CD4-positive, alpha-beta memory T cell (primary cell): ENCODE results near the gene NRG3. TPM values are rescaled to one million over a fixed set of nuclear protein-coding genes. Genes with fewer than 3 reads are reported as not detected.

Experiments used
- CTCF ChIA-PET: fragments of 350-600 bp; sonication (Branson Sonifier 250); formaldehyde crosslinking; loops from one replicate; lab custom pipeline; 2021; ENCODE audit warnings: inconsistent platforms; ENCODE audit not compliant: partially characterized antibody; lab: Charles Lee
- POLR2A ChIA-PET: fragments of 350-600 bp; sonication (Branson Sonifier 250); formaldehyde crosslinking; loops from one replicate; lab custom pipeline; 2021; ENCODE audit not compliant: partially characterized antibody; lab: Charles Lee
- DNase-seq, 5 donors: peaks; one replicate each; pipeline versions ENCODE4 v3.0.0 to v3.0.0-alpha.2; 2020 to 2022; ENCODE audit warnings: mixed read lengths in 1 of 5
- H3K27ac ChIP-seq: one replicate; pipeline ENCODE4 v1.7.0; 2013; ENCODE audit warnings: low read depth, low read length
- H3K27me3 ChIP-seq: 2 replicates; pipeline ENCODE4 v1.7.0; 2013; ENCODE audit warnings: mild to moderate bottlenecking, low read length, moderate library complexity; ENCODE audit not compliant: insufficient read depth
- H3K36me3 ChIP-seq: 2 replicates; pipeline ENCODE4 v1.7.0; 2013; ENCODE audit warnings: mild to moderate bottlenecking, low read length, moderate library complexity; ENCODE audit not compliant: insufficient read depth
- H3K4me1 ChIP-seq: 2 replicates; pipeline ENCODE4 v1.7.0; 2013; ENCODE audit warnings: mild to moderate bottlenecking, low read length, moderate library complexity; ENCODE audit not compliant: insufficient read depth
- H3K4me3 ChIP-seq, 2 donors: one replicate each; pipeline ENCODE4 v1.7.0; 2013; ENCODE audit warnings: low read length in 2 of 2, mild to moderate bottlenecking in 1 of 2
- H3K9me3 ChIP-seq, 2 donors: one replicate each; pipeline ENCODE4 v1.7.0; 2013; ENCODE audit warnings: low read length in 2 of 2, control low read depth in 1 of 2; ENCODE audit not compliant: control insufficient read depth in 1 of 2
- H3K27ac Mint-ChIP-seq, 7 donors: one replicate each; pipeline ENCODE4 v1.8.0; 2020 to 2021; ENCODE audit warnings: mixed read lengths in 7 of 7, mild to moderate bottlenecking in 6 of 7, inconsistent platforms in 3 of 7, moderate library complexity in 3 of 7
- H3K27me3 Mint-ChIP-seq, 2 donors: one replicate each; pipeline ENCODE4 v1.8.0; 2020 to 2021; ENCODE audit warnings: mixed read lengths in 2 of 2
- H3K36me3 Mint-ChIP-seq, 2 donors: one replicate each; pipeline ENCODE4 v1.8.0; 2020 to 2021; ENCODE audit warnings: mixed read lengths in 2 of 2, inconsistent platforms in 1 of 2, mild to moderate bottlenecking in 1 of 2
- H3K4me1 Mint-ChIP-seq, 4 donors: one replicate each; pipeline ENCODE4 v1.8.0; 2020 to 2021; ENCODE audit warnings: mixed read lengths in 4 of 4, mild to moderate bottlenecking in 1 of 4
- H3K4me3 Mint-ChIP-seq, 8 donors: one replicate each; pipeline ENCODE4 v1.8.0; 2020 to 2021; ENCODE audit warnings: mixed read lengths in 8 of 8, mild to moderate bottlenecking in 7 of 8, moderate library complexity in 6 of 8, inconsistent platforms in 3 of 8
- H3K9me3 Mint-ChIP-seq, 8 donors: one replicate each; pipeline ENCODE4 v1.8.0; 2020 to 2021; ENCODE audit warnings: mixed read lengths in 8 of 8, mild to moderate bottlenecking in 5 of 8, inconsistent platforms in 3 of 8, moderate library complexity in 1 of 8
- intact Hi-C: fragments of 100-400 bp; cut with micrococcal nuclease; formaldehyde crosslinking; loops from one replicate; pipeline ENCODE4 v1.15.1; 2023
- polyA plus RNA-seq, 2 donors: library from polyadenylated mRNA; unstranded; fragments of 300-500 nt; fragmentation: Illumina TruSeq; gene quantifications; one replicate each; pipeline ENCODE4 v1.2.3, GENCODE V29; 2021
- total RNA-seq, 2 experiments: library from RNA; stranded (reverse); gene quantifications; one replicate each; pipeline ENCODE4 v1.2.3, GENCODE V29; 2021

Gene NRG3
- total and polyA plus RNA-seq, 4 experiments from 2014 or later: not detected

- no peaks in the 10 kb centered on the region for H3K4me1 ChIP-seq
- Mint-ChIP-seq H3K36me3 (no peaks in the 10 kb centered on the region), H3K9me3 (peaks cover 0 to 3% (median 0%) of the 10 kb centered on the region in 8 donors), H3K4me1 (no peaks in the 10 kb centered on the region), H3K4me3 (no peak overlapping the region), H3K27ac (no peak overlapping the region), H3K27me3 (peaks cover 7 to 8% of the 10 kb centered on the region in 2 donors)
- H3K27ac ChIP-seq: no peak overlapping the region
- POLR2A ChIA-PET: no interaction called here
- no peaks in the 10 kb centered on the region for H3K9me3 ChIP-seq
- H3K27me3 ChIP-seq: no peaks in the 10 kb centered on the region
- CTCF ChIA-PET: no interaction called here
- no peak overlapping the region for H3K4me3 ChIP-seq
- intact Hi-C loops: no loop called here
- H3K36me3 ChIP-seq: no peaks in the 10 kb centered on the region
- no peak for DNase-seq
These were observed 7.0 kb downstream of the NRG3 start for GRCh38 chr10:81882011-81882410.

DNA sequence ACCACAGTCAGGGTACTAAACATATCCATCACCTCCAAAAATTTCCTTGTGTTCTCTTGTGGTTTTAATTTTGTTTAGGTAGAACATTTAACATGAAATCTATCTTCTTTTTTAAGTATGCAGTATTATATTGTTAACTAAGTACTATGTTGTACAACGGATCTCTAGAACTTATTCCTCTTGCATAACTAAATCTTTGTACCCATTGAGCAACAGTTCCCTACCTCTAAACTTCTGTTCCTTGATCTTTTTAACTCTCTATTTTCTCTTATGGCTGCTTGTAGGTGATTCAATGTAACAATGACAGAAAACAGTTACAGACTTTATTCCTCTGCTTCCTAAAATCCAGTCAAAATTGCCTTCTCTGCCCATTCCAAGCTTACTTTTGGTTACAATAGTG, 9.9 kb downstream of the NRG3 start:
- no peaks in the 10 kb centered on the region for H3K36me3 Mint-ChIP-seq
- H3K9me3 Mint-ChIP-seq: peaks cover 0 to 4% (median 0%) of the 10 kb centered on the region in 8 donors
- no peak for DNase-seq
- H3K4me1 Mint-ChIP-seq: no peaks in the 10 kb centered on the region
- intact Hi-C loops: no loop called here
- H3K4me3 Mint-ChIP-seq: no peak overlapping the region
- H3K27ac Mint-ChIP-seq: no peak overlapping the region
- ChIA-PET CTCF (no interaction called here), POLR2A (no interaction called here)
- no peak overlapping the region for H3K4me3 ChIP-seq
- no peaks in the 10 kb centered on the region for H3K4me1 ChIP-seq
- H3K9me3 ChIP-seq: no peaks in the 10 kb centered on the region
- no peak overlapping the region for H3K27ac ChIP-seq
- no peaks in the 10 kb centered on the region for H3K27me3 ChIP-seq
- no peaks in the 10 kb centered on the region for H3K36me3 ChIP-seq
- no peaks in the 10 kb centered on the region for H3K27me3 Mint-ChIP-seq

DNA sequence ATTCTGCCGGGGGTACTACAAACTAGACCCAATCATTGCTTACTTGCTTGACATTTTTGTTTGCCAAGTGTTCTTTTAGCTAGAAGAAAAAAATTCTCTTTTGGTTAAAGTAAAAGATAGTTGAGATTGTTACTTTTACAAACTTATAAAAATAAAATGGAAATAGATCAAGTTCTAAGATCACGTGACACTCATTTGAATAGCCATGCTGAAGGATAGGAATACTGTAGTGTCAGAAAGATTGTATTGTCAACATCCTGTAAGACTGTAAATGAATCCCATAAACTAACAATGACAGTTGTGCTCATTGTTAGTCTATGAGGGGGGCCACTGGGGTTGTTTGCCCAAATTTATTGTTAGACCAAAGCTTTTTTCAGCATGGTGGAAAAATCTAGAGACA, 10.5 kb downstream of the NRG3 start:
- POLR2A ChIA-PET: no interaction called here
- H3K27ac ChIP-seq: no peak overlapping the region
- no peak overlapping the region for H3K4me3 ChIP-seq
- no peaks in the 10 kb centered on the region for H3K4me1 Mint-ChIP-seq
- H3K4me3 Mint-ChIP-seq: no peak overlapping the region
- no peaks in the 10 kb centered on the region for H3K36me3 Mint-ChIP-seq
- CTCF ChIA-PET: no interaction called here
- no peaks in the 10 kb centered on the region for H3K4me1 ChIP-seq
- intact Hi-C loops: no loop called here
- H3K27me3 ChIP-seq: no peaks in the 10 kb centered on the region
- H3K27me3 Mint-ChIP-seq: no peaks in the 10 kb centered on the region
- DNase-seq: no peak
- no peak overlapping the region for H3K27ac Mint-ChIP-seq
- H3K9me3 ChIP-seq: no peaks in the 10 kb centered on the region
- peaks cover 0 to 4% (median 0%) of the 10 kb centered on the region in 8 donors for H3K9me3 Mint-ChIP-seq
- no peaks in the 10 kb centered on the region for H3K36me3 ChIP-seq

DNA sequence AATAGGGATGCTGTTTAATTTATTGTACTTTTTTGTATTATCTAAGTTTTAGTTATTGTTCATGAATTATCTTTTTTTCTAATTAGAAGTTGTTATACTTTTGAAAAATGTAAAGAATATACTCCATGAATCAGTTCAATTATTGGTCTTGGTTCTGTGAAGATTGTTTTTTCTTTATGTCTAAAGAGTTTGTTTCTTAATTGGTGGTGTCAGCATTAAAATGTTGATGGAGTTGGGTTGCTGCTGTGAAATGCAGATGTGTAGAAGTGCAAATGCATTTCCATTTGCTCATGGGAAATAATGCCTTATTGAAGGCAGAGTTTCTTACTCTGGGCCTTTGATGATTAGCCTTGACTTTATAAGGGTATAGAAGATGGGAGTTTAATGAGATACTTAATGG, 11.9 kb downstream of the NRG3 start:
- H3K9me3 ChIP-seq: no peaks in the 10 kb centered on the region
- H3K4me3 ChIP-seq: no peak overlapping the region
- no peaks in the 10 kb centered on the region for H3K4me1 ChIP-seq
- intact Hi-C loops: no loop called here
- POLR2A ChIA-PET: no interaction called here
- no peaks in the 10 kb centered on the region for H3K36me3 ChIP-seq
- CTCF ChIA-PET: no interaction called here
- Mint-ChIP-seq H3K4me1 (no peaks in the 10 kb centered on the region), H3K27me3 (no peaks in the 10 kb centered on the region), H3K36me3 (no peaks in the 10 kb centered on the region), H3K9me3 (peaks cover 0 to 6% (median 3%) of the 10 kb centered on the region in 8 donors), H3K27ac (no peak overlapping the region), H3K4me3 (no peak overlapping the region)
- no peaks in the 10 kb centered on the region for H3K27me3 ChIP-seq
- no peak for DNase-seq
- no peak overlapping the region for H3K27ac ChIP-seq

GRCh38 chr10:81889181-81889769, 14.3 kb downstream of the NRG3 start:
- Histone ChIP-seq H3K4me1 (no peaks in the 10 kb centered on the region), H3K27me3 (no peaks in the 10 kb centered on the region), H3K4me3 (no peak overlapping the region), H3K27ac (no peak overlapping the region), H3K9me3 (no peaks in the 10 kb centered on the region), H3K36me3 (no peaks in the 10 kb centered on the region)
- ChIA-PET POLR2A (no interaction called here), CTCF (no interaction called here)
- H3K9me3 Mint-ChIP-seq: peaks cover 0 to 6% (median 4%) of the 10 kb centered on the region in 8 donors
- H3K27me3 Mint-ChIP-seq: no peaks in the 10 kb centered on the region
- no peaks in the 10 kb centered on the region for H3K36me3 Mint-ChIP-seq
- no peaks in the 10 kb centered on the region for H3K4me1 Mint-ChIP-seq
- intact Hi-C loops: no loop called here
- H3K27ac Mint-ChIP-seq: no peak overlapping the region
- no peak for DNase-seq
- no peak overlapping the region for H3K4me3 Mint-ChIP-seq

DNA sequence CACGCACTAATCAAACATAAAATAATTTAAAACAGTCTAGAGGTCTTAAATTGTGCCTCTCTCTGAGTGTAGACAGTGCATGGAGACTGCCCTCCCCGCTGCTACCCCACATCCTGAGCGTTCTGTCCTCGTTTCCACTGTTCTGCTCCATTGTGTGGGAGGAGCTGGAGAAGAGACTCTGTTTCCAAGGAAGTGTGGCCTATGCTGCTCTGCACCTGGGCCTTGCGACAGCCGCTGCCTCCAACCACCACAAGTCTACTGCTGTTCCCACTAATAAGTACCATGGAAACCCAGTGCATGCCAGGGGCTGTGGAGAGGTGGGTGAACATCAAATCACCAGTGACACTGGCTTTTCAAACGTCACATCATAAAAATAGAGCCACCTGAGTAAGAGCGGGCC, 19.6 kb downstream of the NRG3 start:
- Histone ChIP-seq H3K4me1 (no peaks in the 10 kb centered on the region), H3K36me3 (no peaks in the 10 kb centered on the region), H3K27ac (no peak overlapping the region), H3K9me3 (no peaks in the 10 kb centered on the region), H3K4me3 (no peak overlapping the region), H3K27me3 (no peaks in the 10 kb centered on the region)
- H3K4me3 Mint-ChIP-seq: no peak overlapping the region
- H3K4me1 Mint-ChIP-seq: no peaks in the 10 kb centered on the region
- DNase-seq: no peak
- ChIA-PET POLR2A (no interaction called here), CTCF (no interaction called here)
- intact Hi-C loops: no loop called here
- H3K27me3 Mint-ChIP-seq: no peaks in the 10 kb centered on the region
- no peak overlapping the region for H3K27ac Mint-ChIP-seq
- H3K9me3 Mint-ChIP-seq: peaks cover 0 to 9% (median 4%) of the 10 kb centered on the region in 8 donors
- no peaks in the 10 kb centered on the region for H3K36me3 Mint-ChIP-seq

GRCh38 chr10:81898518-81898917, 23.5 kb downstream of the NRG3 start:
- no peak overlapping the region for H3K4me3 Mint-ChIP-seq
- Histone ChIP-seq H3K4me3 (no peak overlapping the region), H3K27ac (no peak overlapping the region), H3K36me3 (no peaks in the 10 kb centered on the region), H3K9me3 (no peaks in the 10 kb centered on the region), H3K4me1 (no peaks in the 10 kb centered on the region), H3K27me3 (no peaks in the 10 kb centered on the region)
- no peaks in the 10 kb centered on the region for H3K4me1 Mint-ChIP-seq
- H3K36me3 Mint-ChIP-seq: no peaks in the 10 kb centered on the region
- no peaks in the 10 kb centered on the region for H3K27me3 Mint-ChIP-seq
- intact Hi-C loops: no loop called here
- no peak for DNase-seq
- no peak overlapping the region for H3K27ac Mint-ChIP-seq
- ChIA-PET POLR2A (no interaction called here), CTCF (no interaction called here)
- peaks cover 0 to 7% (median 0%) of the 10 kb centered on the region in 8 donors for H3K9me3 Mint-ChIP-seq

GRCh38 chr10:81900989-81901388, 26.0 kb downstream of the NRG3 start:
- no peak overlapping the region for H3K4me3 ChIP-seq
- H3K4me1 ChIP-seq: no peaks in the 10 kb centered on the region
- Mint-ChIP-seq H3K4me1 (no peaks in the 10 kb centered on the region), H3K27ac (no peak overlapping the region), H3K9me3 (peaks cover 0 to 6% (median 2%) of the 10 kb centered on the region in 8 donors), H3K36me3 (no peaks in the 10 kb centered on the region), H3K27me3 (peaks cover 0 to 1% of the 10 kb centered on the region in 2 donors), H3K4me3 (no peak overlapping the region)
- H3K36me3 ChIP-seq: no peaks in the 10 kb centered on the region
- intact Hi-C loops: no loop called here
- H3K27ac ChIP-seq: no peak overlapping the region
- ChIA-PET POLR2A (no interaction called here), CTCF (no interaction called here)
- DNase-seq: no peak
- no peaks in the 10 kb centered on the region for H3K27me3 ChIP-seq
- H3K9me3 ChIP-seq: no peaks in the 10 kb centered on the region
